NCI-H69 (cell line): ENCODE measurements around the gene CMTM3.
"Not testable (repeated sequence)": the region's sequence is repeated elsewhere in the genome, so short reads cannot be mapped to it uniquely, and the experiment has no call there.

Experiments
- DNase-seq: peaks from one replicate; lab custom pipeline; 2025; lab: John Stamatoyannopoulos, UW

CMTM3 gene

DNA sequence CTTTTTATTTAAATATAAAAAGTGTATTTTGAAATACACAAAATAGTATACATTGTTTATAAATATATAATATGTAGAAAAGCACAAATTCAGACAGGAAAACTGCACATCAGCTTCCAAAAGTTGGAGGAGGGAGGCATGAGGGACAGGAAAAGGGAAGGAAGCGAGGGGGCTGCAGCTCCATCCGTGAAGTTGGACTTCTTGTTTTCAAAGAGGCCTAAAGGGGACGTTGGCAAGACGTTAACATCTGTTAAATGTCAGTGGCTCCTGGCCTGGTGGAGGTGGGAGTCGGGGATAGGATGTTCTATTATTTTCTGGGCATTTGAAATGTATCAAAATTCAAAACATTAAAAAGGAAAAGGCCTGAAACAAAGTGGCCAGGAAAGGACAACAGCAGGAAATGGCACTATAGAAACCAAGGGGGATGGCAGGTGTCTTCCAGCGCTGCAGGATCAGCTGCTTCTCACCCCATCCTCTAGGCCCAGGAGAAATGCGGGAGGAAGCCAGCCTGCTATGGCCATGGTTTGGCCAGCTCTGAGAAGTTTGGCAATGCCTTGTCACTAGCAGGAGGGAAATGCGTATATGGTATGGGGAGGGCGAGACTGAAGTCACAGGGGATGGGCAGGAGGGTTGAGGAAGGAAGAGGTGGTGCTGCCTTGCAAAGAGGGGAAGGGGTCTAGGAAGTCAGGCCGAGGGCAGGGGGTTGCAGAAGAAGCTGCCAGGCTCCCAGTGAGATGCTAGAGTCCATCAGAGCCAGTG lies 18.8 kb upstream of the CMTM3 start:
- no peak for DNase-seq

GRCh38 chr16:66587881-66588600 lies 16.5 kb upstream of the CMTM3 start:
- no peak for DNase-seq

DNA sequence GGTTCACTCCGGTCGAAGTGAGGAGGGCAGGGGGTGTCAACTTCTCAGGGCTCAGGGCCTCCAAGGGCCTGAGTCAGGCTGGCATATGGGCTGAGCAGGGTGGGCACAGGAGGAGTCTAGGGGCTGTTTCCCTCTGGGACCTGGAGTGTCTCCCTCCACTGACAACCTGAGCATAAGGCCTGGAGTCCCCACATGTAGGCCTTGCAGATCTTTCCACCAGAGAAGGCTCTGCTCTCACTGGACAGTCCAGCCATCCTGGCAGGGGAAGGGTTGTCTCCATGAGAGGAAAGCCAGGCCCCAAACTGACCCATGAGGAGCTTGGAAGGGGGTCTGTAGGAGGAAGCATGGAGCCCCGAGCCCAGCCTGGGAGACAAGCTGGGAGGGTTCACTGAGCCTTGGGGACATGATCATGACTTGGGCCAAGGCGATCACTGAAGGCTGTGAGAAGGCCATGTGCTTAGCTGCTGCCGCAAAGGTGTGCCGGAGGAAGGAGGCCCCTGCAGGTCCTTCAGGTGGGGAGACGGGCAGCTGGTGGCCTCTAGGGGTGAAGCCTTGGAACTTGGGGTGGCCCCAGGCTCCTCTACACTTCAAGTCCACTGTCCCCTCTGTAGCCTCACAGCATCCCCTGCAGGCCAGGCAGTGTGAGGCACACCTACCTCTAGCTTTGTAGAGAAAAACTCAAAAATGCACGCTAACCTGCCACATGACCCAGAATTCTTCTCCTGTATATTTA lies 15.4 kb upstream of the CMTM3 start:
- DNase-seq, result peak; percentile 2

- no peak for DNase-seq
These were observed 14.2 kb upstream of the CMTM3 start for GRCh38 chr16:66590322-66590721.

DNA sequence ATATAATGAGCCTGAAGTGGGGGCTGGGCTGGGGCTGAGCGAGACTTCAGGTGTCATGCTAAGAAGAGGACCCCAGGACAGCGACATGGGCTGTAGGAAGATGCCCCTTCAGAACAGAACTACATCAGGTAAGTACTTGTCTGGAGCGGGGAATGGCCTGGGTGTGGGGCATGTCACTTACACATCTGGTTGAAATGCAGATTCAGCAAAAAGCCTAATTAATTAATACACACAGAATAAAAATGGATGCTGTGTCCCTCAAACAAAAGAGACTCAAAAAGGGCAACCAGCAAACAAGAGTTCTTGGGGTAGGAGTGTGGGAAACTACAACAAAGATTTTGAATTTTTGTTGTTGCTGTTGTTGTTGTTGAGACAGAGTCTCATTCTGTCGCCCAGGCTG lies 13.5 kb upstream of the CMTM3 start:
- no peak for DNase-seq

DNA sequence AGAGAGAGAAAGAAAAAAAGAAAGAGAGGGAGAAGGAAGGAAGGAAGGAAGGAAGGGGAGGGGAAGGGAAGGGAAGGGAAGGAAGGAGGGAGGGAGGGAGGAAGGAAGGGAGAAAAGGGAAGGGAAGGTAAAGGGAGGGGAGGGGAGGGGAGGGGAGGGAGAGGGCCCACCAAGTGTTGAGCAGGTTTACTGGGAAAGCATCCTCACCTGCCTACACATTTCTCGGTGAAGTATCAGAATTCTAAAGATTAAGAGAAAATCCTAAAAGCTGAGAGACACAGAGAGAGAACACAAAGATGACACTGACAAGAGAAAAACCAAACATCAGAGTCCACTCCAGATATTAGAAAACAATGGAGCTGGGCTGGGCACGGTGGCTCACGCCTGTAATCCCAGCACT lies 12.3 kb upstream of the CMTM3 start:
- no peak for DNase-seq

DNA sequence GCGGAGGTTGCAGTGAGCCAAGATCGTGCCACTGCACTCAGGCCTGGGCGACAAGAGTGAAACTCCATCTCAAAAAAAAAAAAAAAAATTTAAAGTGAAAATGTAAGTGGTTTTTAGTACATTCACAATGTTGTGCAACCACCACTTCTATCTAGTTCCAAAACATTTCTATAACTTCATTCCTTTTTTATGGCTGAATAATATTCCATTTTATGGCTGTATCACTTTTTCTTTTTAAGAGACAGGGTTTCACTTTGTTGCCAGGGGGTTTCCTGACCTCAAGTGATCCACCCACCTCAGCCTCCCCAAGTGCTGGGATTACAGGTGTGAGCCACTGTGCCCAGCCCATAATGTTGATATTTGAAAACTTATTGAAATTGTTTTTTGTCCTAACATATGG lies 11.7 kb upstream of the CMTM3 start:
- DNase-seq, result no peak

GRCh38 chr16:66594739-66595138 lies 9.8 kb upstream of the CMTM3 start:
- DNase-seq, result no peak

DNA sequence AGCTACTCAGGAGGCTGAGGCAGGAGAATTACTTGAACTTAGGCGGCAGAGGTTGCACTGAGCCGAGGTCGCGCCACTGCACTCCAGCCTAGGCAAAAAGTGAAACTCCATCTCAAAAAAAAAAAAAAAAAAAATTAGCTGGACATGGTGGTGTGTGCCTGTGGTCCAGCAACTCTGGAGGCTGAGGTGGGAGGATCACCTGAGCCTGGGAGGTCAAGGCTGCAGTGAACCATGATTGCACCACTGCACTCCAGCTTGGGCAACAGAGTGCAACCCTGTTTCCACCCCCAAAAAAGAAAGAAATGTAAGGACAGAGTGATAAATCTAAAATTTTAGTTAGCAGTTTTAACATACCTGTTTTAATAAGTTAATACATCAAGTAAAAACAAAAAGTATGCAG lies 7.9 kb upstream of the CMTM3 start:
- DNase-seq, result not testable (repeated sequence)

- no peak for DNase-seq
These were observed 7.3 kb upstream of the CMTM3 start for GRCh38 chr16:66596986-66597848.

GRCh38 chr16:66598111-66598510 lies 6.4 kb upstream of the CMTM3 start:
- no peak for DNase-seq

- DNase-seq, result no peak
These were observed 4.8 kb upstream of the CMTM3 start for GRCh38 chr16:66599726-66600125.

GRCh38 chr16:66600477-66600876 lies 4.0 kb upstream of the CMTM3 start:
- no peak for DNase-seq

GRCh38 chr16:66601471-66601870 lies 3.0 kb upstream of the CMTM3 start:
- no peak for DNase-seq

DNA sequence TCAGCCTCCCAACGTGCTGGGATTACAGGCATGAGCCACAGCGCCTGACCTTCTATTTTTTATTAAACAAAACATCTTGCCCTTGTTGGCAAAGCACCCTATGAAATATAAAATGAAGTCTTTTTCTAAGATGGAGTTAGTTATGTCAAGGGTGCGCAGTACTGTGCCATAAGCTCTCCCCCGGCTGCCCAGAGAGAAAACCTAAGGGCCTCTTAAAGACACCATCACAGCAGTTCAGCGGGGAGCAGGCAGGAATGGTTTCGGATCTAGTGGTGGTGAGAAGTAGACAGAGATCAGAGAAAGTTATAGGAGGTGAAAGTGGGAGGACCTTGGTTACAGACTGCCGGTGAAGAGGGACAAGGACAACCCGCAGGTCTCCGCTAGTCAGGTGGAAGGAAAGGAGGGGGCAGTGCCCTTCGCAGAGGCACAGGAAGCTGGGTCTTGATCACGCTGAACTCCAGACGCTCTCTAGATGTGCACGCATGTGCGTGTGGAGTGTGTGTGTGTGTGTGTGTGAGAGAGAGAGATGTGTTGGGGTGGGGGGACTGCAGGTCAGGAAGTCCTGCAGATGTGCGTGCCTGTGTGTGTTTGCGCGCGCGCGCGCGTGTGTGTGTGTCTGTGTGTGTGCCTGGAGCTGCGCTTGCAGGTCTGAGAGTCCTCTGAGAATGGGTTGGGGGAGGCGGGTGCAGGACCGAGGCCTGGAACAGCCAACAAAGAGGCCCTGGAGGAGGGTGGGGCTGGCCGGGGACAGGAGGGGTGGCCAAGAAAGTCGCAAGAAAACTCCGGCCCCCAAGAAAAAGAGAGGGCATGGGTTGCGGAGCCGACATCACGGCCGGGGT lies 748 bp upstream of the CMTM3 start:
- peak; percentile 56 for DNase-seq

DNA sequence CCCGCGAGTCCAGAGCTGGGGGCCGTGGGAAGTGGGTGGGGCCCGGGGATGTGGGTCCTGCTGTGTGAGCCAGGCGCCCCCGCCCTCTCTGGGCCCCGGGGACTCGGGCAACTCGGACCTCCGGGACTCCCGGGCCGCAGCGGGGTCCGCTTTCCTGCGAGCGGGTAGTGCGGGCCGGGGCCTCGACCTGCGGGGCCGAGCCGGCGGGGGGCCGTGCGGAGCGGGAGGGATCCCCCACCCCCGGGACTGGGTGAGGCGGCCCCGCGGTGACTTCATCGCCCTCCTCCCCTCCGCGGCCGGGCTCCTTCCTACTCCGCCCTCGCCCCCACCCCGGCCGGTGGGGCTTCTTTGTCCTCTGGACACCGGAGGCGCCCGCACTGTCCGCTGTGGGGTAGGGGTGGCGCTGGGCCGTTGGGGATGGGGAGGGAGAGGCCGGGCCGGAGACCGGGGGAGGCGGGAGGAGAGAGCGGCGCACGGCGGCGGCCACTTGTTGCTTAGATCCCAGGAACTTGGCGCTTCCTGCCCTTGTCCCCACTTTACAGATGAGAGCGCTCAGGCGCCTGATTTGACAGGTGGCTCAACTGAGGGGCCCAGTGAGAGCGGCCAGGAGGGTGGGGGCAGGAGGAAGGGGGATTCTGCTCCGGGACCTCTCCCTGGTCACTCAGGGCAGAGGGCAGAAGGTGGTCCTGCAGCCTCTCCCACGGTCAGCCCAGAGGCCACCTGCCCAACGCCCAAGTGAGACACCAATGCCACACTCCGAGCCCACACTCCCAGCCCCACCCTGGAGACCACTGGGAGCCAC lies 874 bp downstream of the CMTM3 start:
- peak; percentile 53 for DNase-seq

GRCh38 chr16:66605979-66606751 lies 1.7 kb downstream of the CMTM3 start:
- peak; percentile 5 for DNase-seq

GRCh38 chr16:66608241-66609138 lies 4.0 kb downstream of the CMTM3 start:
- DNase-seq, result peak; percentile 66
